Erythroblast (primary cell): Measurements from ENCODE around the gene CLMN.

Source experiments
- GATA1 ChIP-seq: IDR thresholded peaks from 2 replicates; pipeline ENCODE4 v1.6.1; 2011; ENCODE audit warnings: low read depth, mild to moderate bottlenecking, control low read depth, low read length, moderate library complexity
- POLR2A ChIP-seq: IDR thresholded peaks from 2 replicates; pipeline ENCODE4 v1.6.1; 2011; ENCODE audit warnings: mild to moderate bottlenecking, low read length

DNA sequence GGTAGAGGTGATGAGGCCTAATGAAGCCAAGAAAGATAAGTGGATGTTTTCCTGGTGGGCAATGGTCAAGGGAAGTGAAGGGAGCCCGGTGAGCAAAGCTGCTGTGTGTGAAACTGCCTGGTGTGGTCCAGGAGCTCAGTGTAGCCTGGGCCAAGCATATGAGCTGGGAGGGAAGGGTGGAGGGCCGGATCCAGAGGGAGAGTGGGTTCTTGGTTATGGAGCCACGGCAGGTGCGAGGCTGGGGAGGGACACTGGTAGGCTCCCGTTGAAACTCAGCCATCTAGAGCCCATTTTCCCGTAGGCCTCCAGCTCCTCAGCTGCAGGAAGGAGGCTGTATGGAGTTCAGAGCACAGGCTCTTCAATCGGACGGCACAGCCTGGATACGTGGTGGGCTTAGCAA lies 10.2 kb upstream of the CLMN start:
- TF ChIP-seq POLR2A (no peak), GATA1 (no peak)
